ENCODE measurements around the gene PGPEP1.

PGPEP1 gene, protein sequence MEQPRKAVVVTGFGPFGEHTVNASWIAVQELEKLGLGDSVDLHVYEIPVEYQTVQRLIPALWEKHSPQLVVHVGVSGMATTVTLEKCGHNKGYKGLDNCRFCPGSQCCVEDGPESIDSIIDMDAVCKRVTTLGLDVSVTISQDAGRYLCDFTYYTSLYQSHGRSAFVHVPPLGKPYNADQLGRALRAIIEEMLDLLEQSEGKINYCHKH

GRCh38 chr19:18340190-18340989 lies at the start of gene PGPEP1:
PGPEP1 (plus strand) TSS chr19:18340598; CDS start chr19:18340682, 84 bp downstream.
- DNase-seq (ENCODE audit: low read depth in 2 of 2): peak; percentile 51 to 60

GRCh38 chr19:18291019-18291524 lies 49.3 kb upstream of the PGPEP1 start:
- no peak for DNase-seq (ENCODE audit: low read depth in 2 of 2)

DNA sequence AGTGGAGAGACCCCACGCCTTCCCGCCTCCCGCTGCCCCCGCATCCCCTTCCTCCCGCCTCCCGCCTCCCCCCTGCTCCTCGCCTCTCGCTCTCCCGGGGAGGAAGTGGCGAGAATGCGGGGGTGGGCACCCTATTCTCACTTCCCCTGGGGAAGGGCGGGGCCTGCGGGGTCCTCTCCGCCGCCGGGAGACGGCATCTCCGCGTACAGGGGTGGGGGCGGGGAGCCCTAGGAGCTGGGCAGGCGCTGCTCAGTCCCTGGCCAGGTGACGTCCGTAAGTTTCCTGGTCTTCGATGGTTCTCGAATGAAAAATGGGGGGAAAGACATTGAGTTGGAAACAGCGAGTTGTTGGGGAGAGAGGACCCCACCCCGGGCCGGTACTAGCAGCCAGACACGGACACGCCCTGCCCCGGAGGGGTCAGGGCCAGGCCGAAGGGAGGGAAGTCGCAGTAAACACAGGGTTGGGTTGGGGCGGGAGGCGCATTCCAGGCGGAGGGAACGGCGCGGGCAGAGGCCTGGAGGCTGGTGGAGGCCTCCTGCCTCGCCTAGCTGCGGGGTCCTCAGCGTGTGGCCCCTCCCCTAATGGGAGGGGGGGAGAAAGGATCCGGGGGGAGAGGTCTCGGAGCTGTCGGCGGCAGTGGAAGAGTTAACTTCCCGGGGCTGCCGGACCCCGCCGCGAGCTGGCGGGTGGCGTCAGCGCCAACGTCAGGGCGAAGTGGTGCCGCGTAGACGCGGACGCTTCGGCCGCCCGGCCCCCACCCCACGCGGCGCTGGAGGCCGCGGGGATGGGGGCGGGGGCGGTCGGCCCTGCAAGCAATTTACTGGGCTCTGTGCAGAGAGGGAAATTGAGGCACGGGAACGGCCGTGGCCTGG lies 48.6 kb upstream of the PGPEP1 start:
- peak; percentile 82 to 89 for DNase-seq (ENCODE audit: low read depth in 2 of 2)

DNA sequence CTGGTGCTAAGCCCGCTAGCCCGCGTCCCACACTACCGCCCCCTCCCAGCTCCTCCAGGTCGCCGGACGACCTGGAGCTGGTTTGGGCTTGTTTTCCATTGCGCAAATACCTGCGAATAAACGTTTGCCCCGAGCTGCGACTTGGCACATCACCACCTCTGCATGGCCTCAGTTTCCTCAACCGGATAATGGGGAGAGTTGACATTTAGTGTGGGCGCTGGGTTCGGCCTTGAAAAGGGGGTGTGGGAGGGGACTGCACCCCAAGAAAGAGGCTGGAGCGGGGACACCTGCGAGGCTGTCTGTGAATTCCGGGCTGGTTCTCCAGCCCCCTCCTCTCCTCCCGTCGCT lies 48.0 kb upstream of the PGPEP1 start:
- peak in 1 of 2 donors; percentile 25 for DNase-seq (ENCODE audit: low read depth in 2 of 2)

DNA sequence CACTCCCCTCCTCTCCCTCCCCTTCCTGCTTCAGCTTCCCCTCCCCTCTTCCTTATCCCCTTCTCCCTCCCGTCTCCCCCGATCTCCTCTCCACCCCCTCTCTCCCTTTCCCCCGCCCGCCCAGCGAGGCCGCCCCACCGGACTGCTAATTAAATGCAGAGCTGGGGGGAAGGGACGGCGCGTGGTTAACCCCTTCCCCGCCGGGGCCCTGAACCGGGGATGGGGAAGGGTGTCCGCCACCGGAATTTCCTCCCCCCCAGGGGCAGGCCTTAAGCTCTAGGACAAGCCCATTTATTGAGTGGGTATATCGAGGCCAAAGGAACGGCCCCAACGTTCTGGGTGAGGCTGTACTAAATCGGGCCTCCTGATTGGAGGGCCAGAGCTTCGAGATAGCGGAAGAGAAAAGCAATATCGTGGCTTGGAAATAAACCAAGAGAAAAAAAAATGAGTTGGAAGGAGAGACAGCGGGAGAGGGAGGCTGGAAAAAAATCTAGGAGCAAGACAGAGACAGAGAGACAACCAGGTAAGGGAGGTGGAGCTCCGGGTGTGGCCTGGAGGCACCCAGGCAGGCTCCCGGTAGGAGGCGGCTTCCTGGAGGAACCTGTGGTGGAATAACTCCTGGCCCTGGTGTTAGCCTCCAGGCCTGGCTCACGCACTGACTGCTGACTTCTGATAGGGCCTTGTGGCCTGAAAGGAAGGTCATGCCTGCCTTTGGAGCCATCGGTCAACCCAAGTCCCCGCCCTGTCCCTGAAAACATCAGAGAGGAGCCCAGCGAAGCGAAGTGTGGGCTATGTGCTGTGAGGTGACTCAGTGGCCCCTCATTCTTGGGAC lies 47.4 kb upstream of the PGPEP1 start:
- peak; percentile 48 to 60 for DNase-seq (ENCODE audit: low read depth in 2 of 2)

DNA sequence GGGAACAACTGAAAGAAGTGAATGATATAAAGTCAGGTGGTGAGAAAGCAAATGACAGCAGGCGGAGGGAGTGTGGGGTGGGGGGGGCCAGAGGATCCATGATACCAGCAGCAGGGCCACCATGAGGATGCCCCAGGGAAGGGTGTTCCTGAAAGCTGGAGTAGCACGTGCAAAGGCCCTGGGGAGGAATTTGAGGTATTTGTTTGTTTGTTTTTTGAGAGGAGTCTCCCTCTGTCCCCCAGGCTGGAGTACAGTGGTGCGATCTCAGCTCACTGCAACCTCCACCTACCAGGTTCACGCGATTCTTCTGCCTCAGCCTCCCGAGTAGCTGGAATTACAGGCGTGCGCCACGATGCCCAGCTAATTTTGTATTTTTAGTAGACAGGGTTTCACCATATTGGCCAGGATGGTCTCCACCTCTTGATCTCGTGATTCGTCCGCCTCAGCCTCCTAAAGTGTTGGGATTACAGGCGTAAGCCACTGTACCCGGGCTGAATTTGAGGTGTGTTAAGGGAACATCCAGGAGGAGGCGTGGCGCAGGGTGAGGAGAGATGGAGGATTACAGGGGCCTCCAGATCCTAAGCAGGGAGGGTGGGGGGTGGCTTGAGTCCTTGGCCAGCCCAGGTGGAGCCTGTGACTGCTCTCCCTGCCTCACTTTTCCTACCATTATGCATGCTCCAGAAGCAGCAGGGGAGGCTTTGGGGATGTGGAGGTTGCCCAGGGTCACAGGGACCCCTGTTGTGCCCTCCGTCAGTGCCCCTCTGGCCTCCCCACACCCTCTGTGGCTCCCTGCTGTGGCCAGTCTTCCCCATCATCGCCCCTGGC lies 46.5 kb upstream of the PGPEP1 start:
- DNase-seq (ENCODE audit: low read depth in 2 of 2): no peak

- DNase-seq (ENCODE audit: low read depth in 2 of 2): peak; percentile 89 to 90
Measured at GRCh38 chr19:18294467-18294864, 45.9 kb upstream of the PGPEP1 start.

GRCh38 chr19:18295034-18295451 lies 45.4 kb upstream of the PGPEP1 start:
- DNase-seq (ENCODE audit: low read depth in 2 of 2): no peak

- no peak for DNase-seq (ENCODE audit: low read depth in 2 of 2)
Measured at GRCh38 chr19:18297308-18297707, 43.1 kb upstream of the PGPEP1 start.

GRCh38 chr19:18298601-18299000 lies 41.8 kb upstream of the PGPEP1 start:
- no peak for DNase-seq (ENCODE audit: low read depth in 2 of 2)

- no peak for DNase-seq (ENCODE audit: low read depth in 2 of 2)
Measured at GRCh38 chr19:18299654-18300053, 40.7 kb upstream of the PGPEP1 start.

DNA sequence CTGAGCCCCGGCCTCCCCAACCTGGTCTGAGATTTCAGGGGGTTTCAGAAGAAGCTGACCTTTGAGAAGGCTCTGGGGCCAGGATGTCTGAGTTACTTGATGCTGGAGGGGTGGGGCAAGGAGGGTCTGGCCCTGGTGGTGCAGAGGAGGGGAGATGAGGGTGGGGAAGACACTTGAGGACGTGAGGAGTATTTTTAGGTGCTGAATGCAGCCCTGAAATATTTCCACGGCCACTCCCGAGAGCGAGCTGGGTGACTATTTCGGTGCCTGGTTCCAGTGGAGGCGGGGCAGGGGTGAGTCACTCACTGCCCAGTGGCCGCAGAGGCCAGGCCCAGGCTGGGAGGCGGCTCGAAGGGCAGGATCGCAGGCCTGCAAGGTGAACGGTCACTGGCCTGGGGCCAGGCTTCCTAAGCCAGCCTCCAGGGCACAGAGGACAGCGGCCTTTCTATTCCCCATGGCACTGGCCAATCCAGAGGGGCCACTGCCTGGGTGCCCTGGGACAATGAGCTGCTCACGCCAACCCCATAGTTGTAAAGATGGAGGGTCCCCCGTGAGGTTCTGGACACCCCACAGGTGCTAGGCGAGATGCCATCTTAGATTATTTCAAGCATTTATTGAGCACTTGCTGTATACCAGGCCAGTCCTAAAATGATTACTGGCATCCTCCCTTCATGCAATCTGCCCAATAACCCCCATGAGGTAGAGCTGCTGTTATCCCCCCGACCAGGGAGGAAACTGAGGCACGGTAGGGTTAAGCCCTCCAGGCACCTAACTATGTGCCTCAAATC lies 39.3 kb upstream of the PGPEP1 start:
- no peak for DNase-seq (ENCODE audit: low read depth in 2 of 2)

DNA sequence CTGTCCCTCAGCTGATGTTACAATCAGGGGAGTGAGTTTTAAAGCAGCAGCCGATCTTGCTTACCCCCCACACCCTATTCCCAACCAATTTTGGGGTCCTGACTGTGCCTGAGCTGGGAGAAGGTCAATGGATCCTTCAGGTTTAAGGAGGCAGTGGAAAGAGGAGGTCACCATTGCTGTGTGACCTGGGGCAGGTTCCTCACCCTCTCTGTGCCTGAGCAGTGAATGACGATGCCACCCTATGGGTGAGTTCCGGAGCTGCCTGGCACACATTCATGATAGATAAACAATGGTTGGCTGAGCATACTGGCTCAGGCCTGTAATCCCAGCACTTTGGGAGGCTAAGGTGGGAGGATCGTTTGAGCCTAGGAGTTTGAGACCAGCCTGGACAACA lies 38.7 kb upstream of the PGPEP1 start:
- DNase-seq (ENCODE audit: low read depth in 2 of 2): no peak

DNA sequence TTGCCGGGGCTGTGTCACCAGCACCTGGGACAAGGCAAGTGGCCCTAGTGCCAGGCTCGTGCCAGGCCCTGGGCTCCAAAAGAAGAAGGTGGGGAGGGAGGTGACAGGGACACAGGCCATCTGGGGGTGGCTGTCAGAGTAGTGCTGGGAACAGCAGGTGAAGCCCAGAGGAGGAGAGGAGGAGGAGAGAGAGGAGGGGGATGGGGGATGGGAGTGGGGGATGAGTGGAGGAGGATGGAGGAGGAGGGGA lies 36.3 kb upstream of the PGPEP1 start:
- DNase-seq (ENCODE audit: low read depth in 2 of 2): no peak

DNA sequence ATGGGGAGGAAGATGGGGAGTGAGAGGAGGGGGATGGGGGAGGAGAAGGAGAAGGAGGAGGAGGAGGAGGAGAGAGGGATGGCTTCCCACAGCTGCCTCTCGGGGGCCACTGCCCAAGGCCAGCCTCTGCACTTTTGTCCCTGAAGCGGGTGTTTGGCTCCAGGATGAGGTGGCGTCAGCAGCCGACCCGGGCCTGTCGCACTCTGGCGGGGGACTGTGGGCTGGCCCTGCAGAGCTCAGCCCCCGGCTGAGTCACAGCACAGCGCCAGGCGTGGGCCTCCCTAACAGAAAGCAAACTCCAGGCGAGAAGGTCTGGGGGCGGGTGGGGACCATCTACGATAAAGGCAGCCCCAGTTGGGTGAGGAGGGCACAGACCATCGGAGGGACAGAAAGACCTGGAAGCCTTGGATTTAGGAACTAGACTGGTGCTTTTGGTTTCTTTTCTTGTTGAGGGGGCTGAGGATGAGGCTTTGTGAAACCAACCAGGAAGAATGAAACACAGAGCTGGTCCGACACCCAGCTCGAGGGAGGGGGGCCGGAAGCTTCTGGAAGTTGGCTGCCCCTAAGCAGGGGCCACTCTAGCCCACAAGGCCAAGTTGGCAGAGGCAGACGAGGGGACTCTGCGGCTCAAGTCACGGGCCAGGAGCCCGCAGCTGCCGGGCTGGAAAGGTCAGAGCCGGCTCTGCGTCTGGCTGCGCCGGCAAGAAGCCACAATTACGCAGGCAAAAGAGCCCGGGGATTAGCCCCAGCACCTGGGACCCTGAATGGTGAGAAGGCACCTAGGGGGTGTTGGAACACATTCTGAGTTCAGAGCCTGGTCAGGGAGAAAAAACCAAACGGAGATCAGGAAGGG lies 35.7 kb upstream of the PGPEP1 start:
- peak; percentile 73 to 82 for DNase-seq (ENCODE audit: low read depth in 2 of 2)

DNA sequence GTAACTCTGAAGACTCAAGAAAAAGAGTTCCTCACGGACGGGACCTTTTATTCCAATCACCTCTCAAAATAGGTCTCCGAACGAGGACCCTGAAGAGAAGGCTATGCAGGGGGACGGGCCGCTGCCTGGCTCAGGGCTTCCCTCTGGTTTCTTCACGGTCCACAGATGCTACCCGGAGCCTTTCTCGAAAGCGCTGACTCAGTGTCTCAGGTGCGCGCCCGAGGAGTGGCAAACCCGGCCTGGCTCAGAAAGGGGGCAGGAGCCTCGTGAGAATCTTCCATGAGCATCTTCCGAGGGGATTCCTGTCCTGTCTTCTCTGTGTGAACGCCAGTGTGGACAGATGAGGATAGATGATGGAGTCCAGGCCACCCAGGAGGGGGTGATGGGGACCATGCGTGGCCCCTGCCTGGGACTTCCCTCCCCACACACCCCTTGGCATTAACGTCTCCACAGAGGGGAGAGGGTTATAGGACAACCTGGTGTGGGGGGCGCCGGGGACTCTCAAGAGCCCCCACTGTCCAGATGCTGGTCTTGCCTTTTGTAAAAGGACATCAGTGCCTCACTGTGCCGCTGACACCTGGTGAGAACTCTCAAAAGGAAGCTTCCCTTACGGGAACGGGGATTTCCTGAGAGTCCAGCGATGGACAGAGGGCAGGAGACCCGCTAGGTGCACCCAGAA lies 34.0 kb upstream of the PGPEP1 start:
- DNase-seq (ENCODE audit: low read depth in 2 of 2): no peak

DNA sequence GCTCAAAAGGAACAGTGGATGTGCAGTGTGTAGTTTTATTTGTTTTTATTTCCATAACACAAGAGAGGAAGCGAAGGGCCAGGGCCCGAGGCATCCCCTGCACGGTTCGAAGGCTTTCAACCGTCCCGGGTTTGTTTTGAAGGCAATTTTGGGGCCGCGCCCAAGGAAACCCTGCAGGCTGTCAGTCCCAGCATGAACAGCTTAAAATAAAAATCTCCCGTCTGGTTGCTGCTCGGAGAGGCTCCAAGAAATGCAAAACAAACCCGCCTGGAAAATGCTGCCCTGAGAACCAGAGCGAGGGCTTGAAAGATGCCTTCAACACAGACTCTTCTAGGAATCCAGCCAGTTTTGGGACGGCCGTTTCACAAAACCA lies 33.5 kb upstream of the PGPEP1 start:
- no peak for DNase-seq (ENCODE audit: low read depth in 2 of 2)

DNA sequence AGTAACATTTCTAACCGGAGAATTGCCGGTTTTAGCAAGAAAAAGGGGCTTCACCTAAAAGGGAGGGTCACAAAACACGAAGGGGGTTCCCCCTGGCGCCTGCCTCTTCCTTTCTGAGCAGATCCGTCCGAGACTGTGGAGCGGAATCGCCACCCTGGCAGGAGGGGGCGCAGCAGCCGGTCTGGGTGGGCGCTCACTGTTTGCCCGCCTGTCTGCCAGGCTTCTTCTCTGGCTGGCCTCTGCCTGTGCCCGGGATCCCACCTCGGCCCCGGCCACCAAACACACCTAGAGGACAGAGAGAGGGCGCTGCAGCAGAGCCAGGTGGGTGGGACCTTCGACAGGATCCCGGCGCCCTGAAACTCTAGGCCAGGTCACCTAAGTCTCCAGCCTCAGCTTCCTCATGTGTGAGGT lies 33.1 kb upstream of the PGPEP1 start:
- DNase-seq (ENCODE audit: low read depth in 2 of 2): no peak

All from stimulated activated CD4-positive, alpha-beta T cell treated with anti-CD3 and anti-CD28 coated beads, Interleukin-4, amount 100 ng/mL, for 48 hours (primary cell).